ENCODE data around the gene CHST11. TPM values are rescaled to one million over a fixed set of nuclear protein-coding genes. Genes with fewer than 3 reads are reported as not detected.

Gene CHST11
- total and polyA plus RNA-seq, 2 of the 4 experiments (the other 2 are of a cell fraction), result 1.4 to 2.7 TPM

DNA sequence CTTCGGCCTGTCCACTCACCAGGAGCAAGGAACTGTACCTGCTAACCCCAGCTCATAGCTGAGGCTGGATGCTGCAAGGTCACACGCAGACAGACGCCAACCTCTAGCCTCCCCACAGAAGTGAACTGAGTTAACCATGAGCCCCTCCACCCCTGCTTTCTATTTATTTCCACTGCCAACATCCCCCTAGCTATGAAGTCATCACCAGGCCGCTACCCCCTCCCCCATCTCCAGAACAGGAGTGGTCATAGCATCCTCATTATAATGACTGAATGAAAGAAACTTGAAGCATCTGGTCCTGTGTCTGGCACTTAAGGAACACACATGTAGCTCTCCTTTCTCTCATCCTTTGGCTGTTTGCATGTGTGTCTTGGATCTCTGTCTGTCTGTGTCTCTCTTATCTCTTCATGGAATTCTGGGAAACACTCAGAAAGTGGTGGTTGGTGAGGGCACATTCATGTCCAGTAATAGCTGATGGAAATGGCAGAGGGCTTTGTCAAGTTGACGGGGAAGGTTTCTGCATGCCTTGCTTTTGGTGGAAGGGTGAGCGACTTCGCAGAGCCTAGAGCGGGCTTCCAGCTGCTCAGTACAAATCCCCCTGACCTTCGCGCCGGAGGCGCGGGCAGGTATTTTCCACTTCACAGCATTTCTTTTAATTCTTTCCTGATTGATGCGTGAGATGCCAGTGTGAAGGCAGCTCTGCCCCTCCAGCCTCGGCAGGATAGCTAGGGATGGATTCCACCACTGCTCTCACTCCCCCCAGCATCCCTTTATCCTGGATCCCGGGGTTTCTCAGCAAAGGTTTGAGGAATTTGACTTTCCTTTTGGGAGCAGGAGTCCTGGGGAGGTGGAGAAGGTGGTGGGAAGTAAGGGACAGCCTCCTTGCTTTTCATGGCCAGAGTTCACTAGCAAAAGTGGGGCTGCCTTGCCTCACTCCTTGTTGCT lies 198.2 kb downstream of the CHST11 start:
- Histone ChIP-seq H4K8ac (ENCODE audit: low read depth in 2 of 2, low read length in 2 of 2) (no peak overlapping the region), H2AFZ (replicated peaks; ENCODE audit: low read length, poor library complexity) (no peak overlapping the region), H3K36me3 (ENCODE audit: control insufficient read depth, insufficient read depth, low read length) (no peaks in the 10 kb centered on the region), H3K4me2 (ENCODE audit: low read depth, low read length) (no peak overlapping the region), H3K27me3 (ENCODE audit: control insufficient read depth, insufficient read depth, low read length) (peaks cover 29% of the 10 kb centered on the region), H3K56ac (ENCODE audit: extremely low read depth, insufficient read depth, low read length) (no peak overlapping the region), H3K4me3 (ENCODE audit: insufficient read depth, low read depth, low read length) (no peak overlapping the region), H3K9me1 (ENCODE audit: insufficient read depth, low read length) (no peaks in the 10 kb centered on the region; the same call in 1 of the 2 replicates), H3K23ac (ENCODE audit: low read depth, low read length) (no peak overlapping the region), H3K79me1 (ENCODE audit: low read depth in 1 of 2, low read length in 2 of 2) (no peaks in the 10 kb centered on the region), H4K5ac (ENCODE audit: low read depth, low read length) (no peak overlapping the region), H3K27ac (ENCODE audit: insufficient read depth, low read length) (no peak overlapping the region), H2AK9ac (replicated peaks; ENCODE audit: low read depth, low read length, poor library complexity) (no peak overlapping the region), H2AK5ac (ENCODE audit: low read depth, low read length) (no peak overlapping the region), H4K91ac (ENCODE audit: insufficient read depth, low read depth, low read length) (no peak overlapping the region), H4K20me1 (ENCODE audit: insufficient read depth, low read length) (no peaks in the 10 kb centered on the region; the same call in 1 of the 2 replicates), H3K18ac (ENCODE audit: low read depth, low read length) (no peak overlapping the region), H3K4ac (ENCODE audit: low read depth, low read length) (no peak overlapping the region), H3K9me3 (ENCODE audit: control insufficient read depth, insufficient read depth, low read length) (no peaks in the 10 kb centered on the region; the same call in 1 of the 2 replicates), H3K9ac (ENCODE audit: low read depth, low read length) (no peak overlapping the region), H2BK5ac (ENCODE audit: low read depth, low read length, poor library complexity, severe bottlenecking) (no peak overlapping the region), H2BK120ac (ENCODE audit: low read depth, low read length) (no peak overlapping the region), H3K4me1 (ENCODE audit: control insufficient read depth, insufficient read depth, low read length) (no peaks in the 10 kb centered on the region), H3K14ac (replicated peaks; ENCODE audit: low read depth, low read length) (no peak overlapping the region), H2BK20ac (ENCODE audit: low read depth, low read length) (no peak overlapping the region), H2BK15ac (ENCODE audit: low read depth, low read length) (no peak overlapping the region)
- DNase-seq (no peak), ATAC-seq (ENCODE audit: low read depth) (no peak)
- intact Hi-C loops (cut with micrococcal nuclease) (loop anchor here (5.0 kb wide), 1 partner anchor 918 kb away; no protein-coding TSS in a partner anchor), in situ Hi-C loops (cut with MboI; ENCODE audit: low sequenced_read_pairs) (no loop called here), dilution Hi-C loops (cut with HindIII; ENCODE audit: low sequenced_read_pairs, unreplicated experiment) (no loop called here)
- ChIA-PET CTCF (no interaction called here), POLR2A (ENCODE audit: unreplicated experiment) (no interaction called here)
- TF ChIP-seq CEBPB (IDR thresholded peaks at IDR 0.05; ENCODE audit: low read depth, low read length), result no peak
- TF ChIP-seq CHD1 (IDR thresholded peaks at IDR 0.05; ENCODE audit: low read depth, low read length), result no peak
- no peak for TF ChIP-seq NFE2L2 (IDR thresholded peaks at IDR 0.05; ENCODE audit: low read depth, low read length)
- no peak for TF ChIP-seq MXI1 (IDR thresholded peaks at IDR 0.05; ENCODE audit: borderline replicate concordance, low read depth, low read length)
- TF ChIP-seq, protein P1, sequence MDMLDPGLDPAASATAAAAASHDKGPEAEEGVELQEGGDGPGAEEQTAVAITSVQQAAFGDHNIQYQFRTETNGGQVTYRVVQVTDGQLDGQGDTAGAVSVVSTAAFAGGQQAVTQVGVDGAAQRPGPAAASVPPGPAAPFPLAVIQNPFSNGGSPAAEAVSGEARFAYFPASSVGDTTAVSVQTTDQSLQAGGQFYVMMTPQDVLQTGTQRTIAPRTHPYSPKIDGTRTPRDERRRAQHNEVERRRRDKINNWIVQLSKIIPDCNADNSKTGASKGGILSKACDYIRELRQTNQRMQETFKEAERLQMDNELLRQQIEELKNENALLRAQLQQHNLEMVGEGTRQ (IDR thresholded peaks at IDR 0.05; ENCODE audit: low read depth, low read length), result no peak
- no peak for TF ChIP-seq POLR2A (IDR thresholded peaks at IDR 0.05; ENCODE audit: low read depth, low read length)
- TF ChIP-seq BHLHE40 (IDR thresholded peaks at IDR 0.05; ENCODE audit: low read depth, low read length), result no peak
- TF ChIP-seq, protein P2, sequence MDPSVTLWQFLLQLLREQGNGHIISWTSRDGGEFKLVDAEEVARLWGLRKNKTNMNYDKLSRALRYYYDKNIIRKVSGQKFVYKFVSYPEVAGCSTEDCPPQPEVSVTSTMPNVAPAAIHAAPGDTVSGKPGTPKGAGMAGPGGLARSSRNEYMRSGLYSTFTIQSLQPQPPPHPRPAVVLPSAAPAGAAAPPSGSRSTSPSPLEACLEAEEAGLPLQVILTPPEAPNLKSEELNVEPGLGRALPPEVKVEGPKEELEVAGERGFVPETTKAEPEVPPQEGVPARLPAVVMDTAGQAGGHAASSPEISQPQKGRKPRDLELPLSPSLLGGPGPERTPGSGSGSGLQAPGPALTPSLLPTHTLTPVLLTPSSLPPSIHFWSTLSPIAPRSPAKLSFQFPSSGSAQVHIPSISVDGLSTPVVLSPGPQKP (IDR thresholded peaks at IDR 0.05; ENCODE audit: borderline replicate concordance, low read depth, low read length), result no peak
- TF ChIP-seq FOS (IDR thresholded peaks at IDR 0.05; ENCODE audit: low read depth, low read length), result no peak
- no peak for TF ChIP-seq SMC3 (IDR thresholded peaks at IDR 0.05; ENCODE audit: low read depth, low read length)
- WGBS, 2 experiments (ENCODE audit: extremely low coverage in 2 of 2, insufficient read length in 1 of 2), result 55% methylated on average over 2 of the region's 16 CpGs; no CpG with 5 or more reads in 1 of the 2 experiments
- BruUV-seq (replicated peaks), result no TSS peak
